ENCODE measurements around the gene CCL17.
"Not testable (repeated sequence)": the region's sequence is repeated elsewhere in the genome, so short reads cannot be mapped to it uniquely, and the experiment has no call there.

The CCL17 gene

DNA sequence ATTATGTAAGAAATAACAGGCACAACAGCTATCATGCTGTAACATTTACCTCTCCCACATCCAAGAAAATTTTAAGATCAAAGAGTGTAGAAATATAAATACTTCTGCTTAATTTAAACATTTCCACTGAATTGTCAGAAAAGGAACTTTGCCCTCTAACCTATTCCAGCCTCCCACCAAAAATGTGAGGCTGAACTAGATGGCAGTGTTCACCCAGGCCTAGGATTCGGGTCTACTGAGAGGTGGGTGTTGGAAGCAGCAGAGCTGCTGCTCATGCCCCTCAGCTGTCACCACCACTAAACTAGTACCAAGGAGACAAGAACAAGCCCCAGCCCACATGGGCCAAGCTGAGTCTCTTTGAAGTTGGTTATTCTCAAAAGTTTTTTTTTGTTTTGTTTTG lies 31.3 kb downstream of the CCL17 start:
- no peak for DNase-seq

DNA sequence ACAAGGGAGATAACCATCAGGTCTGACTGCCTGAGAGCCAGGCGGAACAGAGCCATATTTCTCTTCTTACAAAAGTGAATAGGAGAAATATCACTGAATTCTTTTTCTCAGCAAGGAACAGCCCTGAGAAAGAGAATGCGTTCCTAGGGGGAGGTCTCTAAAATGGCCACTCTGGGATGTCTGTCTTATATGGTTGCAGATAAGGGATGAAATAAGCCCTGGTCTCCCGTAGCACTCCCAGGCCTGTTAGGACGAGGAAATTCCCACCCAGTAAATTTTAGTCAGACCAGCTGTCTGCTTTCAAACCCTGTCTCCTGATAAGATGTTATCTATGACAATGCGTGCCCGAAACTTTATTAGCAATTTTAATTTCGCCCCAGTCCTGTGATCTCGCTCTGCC lies 35.4 kb downstream of the CCL17 start:
- DNase-seq = not testable (repeated sequence)

DNA sequence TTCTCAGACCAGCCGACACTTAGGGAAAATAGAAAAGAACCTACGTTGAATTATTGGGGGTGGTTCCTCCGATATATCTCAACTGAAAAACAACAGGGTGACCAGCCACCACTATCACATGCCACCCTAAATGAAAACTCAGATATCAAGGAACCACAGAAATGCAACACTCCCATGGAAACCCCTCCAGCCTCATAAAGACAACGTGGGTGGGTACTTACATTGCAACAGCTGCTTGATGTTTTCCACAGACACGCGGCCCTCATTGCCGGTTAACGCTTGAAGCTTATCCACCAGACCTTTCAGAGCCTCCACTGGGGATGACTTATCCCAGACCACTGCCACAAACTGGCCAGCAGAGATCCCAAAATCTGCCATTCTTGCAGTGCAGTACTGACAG lies 36.0 kb downstream of the CCL17 start:
- not testable (repeated sequence) for DNase-seq

DNA sequence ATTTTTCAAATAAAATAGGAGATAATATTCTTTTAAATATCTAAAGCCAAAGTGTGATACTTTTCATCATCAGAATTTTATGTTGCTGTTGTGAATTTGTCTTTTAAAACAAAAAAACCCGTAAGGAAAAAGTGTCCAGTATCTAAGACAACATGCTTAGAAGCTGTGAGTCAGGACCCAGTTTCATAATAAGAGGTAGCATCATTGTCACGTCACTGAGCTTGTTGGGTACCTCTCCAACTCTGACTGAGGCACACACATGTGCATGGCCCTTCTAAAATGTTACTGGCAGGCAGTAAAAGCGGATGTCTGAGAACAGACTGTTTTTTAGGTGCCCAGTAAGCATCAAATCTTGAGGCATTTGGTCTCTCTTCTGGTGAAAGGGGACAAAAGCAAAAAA lies 40.1 kb downstream of the CCL17 start:
- DNase-seq = no peak

DNA sequence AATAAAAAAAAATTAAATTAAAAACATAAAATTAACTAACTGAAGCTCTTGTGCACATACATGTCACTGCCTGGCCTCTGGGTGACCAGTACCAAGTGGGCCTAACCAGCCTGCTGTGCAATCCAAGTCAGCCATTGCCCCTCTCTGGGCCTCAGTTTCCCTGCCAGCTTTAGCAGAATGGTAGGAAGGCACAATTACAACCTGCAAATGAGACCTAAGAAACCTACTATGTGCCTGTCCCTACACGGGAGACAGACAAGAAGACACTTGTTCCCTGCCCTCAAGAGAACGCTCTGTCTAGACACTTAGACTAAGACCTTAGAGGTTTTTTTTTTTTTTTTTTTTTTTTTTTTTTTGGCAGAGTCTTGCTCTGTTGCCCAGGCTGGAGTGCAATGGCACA lies 40.9 kb downstream of the CCL17 start:
- DNase-seq = no peak

DNA sequence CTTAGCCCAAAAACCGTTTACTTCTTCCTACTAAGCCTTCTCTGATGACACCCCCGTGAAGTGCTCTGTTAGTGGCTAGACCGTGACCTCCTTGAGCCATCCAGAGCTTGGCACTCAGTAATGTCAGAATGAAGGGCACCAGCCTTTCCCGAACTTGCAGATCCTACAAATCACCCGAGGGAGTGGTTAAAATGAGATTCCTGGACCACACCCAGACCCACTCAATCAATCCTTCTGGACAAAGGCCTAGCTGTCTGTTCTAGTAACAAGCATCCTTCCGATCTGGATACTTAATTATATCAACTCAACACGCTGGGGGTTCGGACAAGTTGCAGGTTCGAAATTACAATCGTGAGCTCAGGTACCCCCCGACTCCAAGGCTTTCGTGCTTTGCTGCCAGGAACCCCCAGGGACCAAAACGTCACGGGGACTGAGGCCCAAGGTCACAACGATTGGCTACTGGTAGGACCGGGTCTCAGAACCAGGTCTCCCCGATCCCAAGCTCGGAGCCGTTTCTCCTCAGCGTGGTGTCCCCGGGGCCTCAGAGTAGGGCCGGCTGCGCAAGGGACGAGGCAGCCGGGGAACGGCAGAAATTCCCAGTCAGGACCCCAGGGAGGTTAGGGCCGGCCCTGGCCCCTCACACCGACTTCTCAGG lies 42.1 kb downstream of the CCL17 start:
- peak; percentile 37 for DNase-seq

DNA sequence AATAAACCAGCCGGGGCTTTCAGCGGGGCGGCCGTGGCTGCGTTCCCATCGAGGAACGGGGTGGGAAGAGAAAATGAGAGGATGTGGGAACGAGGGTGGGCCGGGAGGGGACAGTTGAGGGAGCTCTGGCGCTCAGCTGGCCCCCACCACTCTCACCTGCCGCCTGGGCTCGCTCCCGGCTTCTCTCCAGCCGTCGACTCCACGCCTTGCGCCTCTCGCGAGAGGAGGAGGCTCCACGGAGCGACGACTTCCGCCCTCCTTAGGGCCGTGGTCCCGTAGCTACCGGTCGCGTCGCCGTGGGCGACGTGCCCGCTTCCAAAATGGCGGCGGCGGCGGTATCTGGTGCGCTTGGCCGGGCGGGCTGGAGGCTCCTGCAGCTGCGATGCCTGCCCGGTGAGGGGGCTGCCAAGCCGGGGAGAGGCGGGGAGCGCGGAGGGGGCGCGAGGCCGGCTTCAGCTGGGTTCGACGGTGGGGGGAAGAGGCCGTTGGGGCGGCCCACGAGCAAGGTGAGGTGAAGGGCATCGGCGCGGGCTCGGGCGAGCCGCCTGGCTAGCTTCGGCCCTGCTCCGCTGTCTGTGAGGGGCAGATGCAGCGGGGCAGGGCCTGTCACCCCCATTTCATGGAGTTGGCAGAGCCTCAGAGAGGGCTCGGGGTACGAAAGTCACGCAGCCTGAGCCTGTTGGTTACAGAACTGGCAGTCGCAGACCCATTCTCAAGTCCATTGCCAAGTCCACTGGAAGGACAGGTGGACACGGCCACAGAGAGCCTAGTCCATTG lies 42.8 kb downstream of the CCL17 start, which contains the start of the genes CIAPIN1 and COQ9:
CIAPIN1 (minus strand) TSS at position 200 of the 777 bp plus-strand sequence. CDS start 6,457 bp downstream, outside the sequence.
COQ9 (plus strand) TSS at position 294 of the 777 bp plus-strand sequence; CDS start at position 321, 27 bp downstream.
- peak; percentile 65 for DNase-seq

DNA sequence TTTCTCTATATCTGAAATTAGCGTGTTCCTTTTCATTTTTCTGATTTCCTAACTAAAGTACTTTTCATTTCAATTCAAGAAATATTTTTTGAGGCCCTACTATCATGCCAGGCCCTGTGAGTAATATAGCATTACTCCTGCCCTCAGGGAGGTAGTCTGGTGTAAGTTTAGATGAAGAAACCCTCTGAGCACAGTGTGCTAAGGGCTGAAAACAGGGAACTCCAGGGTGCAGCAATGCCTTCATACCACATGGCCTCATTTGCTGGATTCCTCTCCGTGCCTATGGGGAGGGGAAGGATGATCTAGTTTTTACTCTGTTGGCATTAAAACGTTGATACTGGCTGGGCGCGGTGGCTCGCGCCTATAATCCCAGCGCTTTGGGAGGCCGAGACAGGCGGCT lies 47.5 kb downstream of the CCL17 start:
- DNase-seq = no peak

DNA sequence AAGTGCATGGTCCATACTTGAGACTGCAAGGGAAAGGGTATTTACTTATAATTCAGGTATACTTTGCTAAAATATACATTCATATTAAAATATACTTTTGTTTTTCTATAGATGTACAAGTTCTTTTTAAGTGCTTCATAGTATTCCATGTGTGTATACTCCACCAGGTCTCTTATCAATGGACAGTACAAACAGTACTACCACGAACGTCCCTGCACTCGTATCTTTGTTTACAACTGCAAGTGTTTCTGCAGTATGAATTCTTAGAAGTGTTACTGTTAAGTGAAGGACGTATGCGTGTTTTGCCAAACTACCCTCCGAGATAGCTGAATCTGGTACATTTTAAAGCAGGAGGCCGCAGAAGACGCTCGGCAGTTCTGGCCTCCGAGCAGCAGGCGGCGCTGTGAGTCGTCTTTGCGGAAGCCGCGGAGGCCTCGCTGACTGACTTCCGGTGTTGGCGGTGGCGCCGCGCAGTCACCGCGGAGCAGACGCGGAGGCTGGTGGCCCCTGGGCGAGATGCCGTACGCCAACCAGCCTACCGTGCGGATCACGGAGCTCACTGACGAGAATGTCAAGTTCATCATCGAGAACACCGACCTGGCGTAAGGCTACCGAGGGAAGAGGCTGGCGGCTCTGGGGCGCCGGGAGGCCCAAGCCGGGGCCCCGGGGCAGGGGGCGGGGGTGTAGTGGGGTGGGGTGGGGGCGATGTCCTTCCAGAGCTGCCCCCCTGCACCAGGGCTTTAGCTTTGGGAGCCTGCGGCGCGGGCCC lies 57.8 kb downstream of the CCL17 start, which contains the start of gene POLR2C:
POLR2C (plus strand) TSS at position 471 of the 769 bp plus-strand sequence; CDS start at position 517, 46 bp downstream.
- peak; percentile 68 for DNase-seq

DNA sequence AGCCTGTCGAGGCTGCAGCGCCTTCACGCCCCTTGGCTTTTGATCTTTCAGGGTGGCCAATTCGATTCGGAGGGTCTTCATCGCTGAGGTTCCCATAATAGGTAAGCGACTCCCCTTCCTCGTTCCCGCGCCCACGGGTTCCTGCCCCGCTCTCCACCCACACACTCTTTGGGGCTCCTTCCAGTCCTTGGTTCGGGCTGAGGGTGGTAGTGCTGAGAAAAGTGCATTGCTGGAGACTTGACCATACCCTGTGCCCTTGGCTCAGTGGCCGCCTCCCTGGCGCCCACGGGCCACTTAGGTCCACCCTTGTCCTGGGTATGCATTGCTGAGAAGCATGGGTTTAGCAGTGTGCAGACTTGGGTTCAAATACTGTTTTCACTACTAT lies 58.4 kb downstream of the CCL17 start:
- no peak for DNase-seq

DNA sequence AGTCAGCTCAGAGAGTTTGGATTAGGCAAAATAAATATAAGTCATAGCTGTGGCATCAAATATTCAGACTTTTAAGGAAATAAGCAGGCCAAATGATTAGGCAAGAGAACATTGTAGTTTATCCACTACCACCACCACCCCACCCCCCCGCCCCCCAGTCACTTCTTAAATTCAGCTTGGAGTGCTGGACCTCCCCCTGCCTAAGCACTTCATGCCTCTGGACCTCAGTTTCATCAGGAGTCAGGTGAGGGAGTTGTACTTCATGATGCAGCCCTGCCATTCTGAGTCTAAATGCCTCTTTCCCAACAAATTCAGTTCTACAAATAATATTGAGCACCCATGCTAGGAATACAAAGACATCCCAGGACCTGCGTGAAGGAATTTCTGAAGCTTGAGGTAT lies 60.0 kb downstream of the CCL17 start:
- DNase-seq = no peak
